CD1c-positive myeloid dendritic cell (primary cell): ENCODE results near the gene KPNB1.
A peak's percentile ranks its signal among the peaks of the same experiment; 100 is the strongest.

Experiments
- DNase-seq: peaks from one replicate; pipeline ENCODE4 v3.0.0-alpha.2; 2016; ENCODE audit errors: extremely low spot score

Gene KPNB1

GRCh38 chr17:47728214-47728877 is 78.6 kb downstream of the KPNB1 start:
- DNase-seq = no peak

GRCh38 chr17:47729476-47729875 is 79.8 kb downstream of the KPNB1 start:
- no peak for DNase-seq

GRCh38 chr17:47730681-47731080 is 81.0 kb downstream of the KPNB1 start:
- DNase-seq = no peak

GRCh38 chr17:47731396-47731795 is 81.7 kb downstream of the KPNB1 start:
- DNase-seq = no peak

- no peak for DNase-seq
These were observed 82.8 kb downstream of the KPNB1 start for GRCh38 chr17:47732399-47733046.

GRCh38 chr17:47733047-47733673 is 83.4 kb downstream of the KPNB1 start, which contains the start of gene TBX21:
TSS of gene TBX21 (plus strand) at chr17:47733236. CDS start at chr17:47733455, 219 bp downstream.
- DNase-seq = peak; percentile 88

GRCh38 chr17:47733674-47734410 is 84.1 kb downstream of the KPNB1 start:
- DNase-seq = no peak

- DNase-seq = no peak
These were observed 85.4 kb downstream of the KPNB1 start for GRCh38 chr17:47735139-47735464.
